T-helper 9 cell (primary cell): Measurements from ENCODE around the gene SLC25A4.

Experiments used
- DNase-seq: peaks from one replicate; pipeline ENCODE4 v3.0.0-alpha.2; 2020

The SLC25A4 gene

GRCh38 chr4:185122681-185123345 is 20.3 kb upstream of the SLC25A4 start:
- no peak for DNase-seq

DNA sequence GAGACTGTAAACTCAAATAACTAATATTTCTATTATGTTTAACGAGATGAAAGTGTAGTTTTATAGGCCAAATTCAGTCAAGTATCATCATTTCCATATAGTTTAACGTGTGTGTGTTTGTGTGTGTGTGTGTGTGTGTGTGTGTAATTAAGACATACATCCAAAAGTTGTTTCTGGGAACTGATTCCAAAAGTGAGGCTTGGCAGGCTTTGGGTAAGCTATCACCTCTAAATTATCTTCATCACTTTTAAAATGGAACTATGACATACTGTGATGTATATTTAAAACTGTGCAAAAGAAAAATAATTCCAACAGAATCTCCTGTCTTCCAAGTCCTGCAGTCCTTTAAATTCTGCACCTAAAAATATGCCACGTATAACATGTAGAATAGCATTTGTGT is 19.1 kb upstream of the SLC25A4 start:
- DNase-seq, result no peak

DNA sequence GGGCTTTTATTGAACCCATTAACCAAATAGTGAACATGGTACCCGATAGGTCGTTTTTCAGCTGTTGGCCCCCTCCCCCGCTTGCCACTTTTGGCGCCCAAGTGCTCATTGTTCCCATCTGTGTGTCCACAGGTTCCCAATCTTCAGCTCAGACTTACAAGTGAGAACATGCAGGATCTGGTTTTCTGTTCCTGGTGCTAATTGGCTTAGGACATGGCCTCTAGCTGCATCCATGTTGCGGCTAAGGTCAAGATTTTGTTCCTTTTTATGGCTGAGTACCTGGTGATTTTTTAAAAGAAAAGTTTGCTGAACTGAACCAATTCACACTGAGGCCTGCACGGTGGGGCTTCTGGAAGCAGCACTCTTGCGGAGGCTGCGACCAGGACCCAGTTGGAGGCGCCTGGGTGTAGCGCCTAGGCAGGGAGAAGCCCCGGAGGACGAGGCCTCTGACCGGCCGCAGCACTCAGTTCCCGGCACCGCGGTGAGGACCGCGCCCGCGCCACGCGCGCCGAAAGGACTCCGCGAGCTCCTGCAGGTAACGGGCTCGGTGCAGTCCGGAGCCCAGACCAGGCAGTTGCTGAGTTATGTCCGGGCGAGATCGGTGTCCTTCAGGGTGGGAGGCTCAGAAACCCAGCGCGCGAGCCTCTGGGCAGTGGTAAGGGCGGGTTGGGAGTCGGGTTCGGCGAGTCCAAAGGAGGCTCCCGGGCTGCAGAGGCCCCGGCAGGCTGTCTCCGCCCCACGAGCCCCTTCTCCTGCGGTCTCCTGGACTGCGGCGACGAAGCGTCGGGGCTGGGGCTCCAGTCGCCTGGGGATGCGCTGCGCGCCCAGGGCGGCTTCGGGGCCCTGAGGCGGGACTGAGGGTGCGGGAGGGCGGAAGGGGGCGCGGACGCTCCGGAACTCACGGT is 15.8 kb upstream of the SLC25A4 start:
- no peak for DNase-seq

- peak; percentile 9 for DNase-seq
Measured at GRCh38 chr4:185128272-185129119, 14.6 kb upstream of the SLC25A4 start.

DNA sequence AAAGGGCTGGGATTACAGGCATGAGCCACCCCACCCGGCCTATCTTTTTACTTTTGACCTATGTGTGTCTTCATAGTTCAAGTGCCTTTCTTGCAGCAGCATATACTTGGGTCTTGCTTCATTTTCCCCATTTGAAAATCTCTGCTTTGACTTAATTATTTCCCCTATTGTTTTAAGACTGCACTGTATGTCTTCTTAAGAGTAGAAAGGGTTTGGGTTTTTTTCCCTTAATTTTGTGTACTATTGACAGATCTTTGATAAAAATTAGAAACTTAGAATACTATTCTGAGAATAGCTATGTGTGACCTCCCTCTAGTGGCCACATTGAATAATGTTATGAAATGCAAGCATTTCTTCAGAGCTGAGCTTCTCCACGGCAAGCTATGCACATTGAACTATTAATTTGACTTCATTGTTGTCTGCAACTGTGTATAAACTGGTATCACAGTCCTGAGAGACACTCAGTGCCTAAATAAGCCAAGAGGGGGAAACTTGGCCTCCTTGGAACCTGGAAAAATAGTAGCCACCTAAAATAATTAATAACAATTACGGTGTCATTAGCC is 8.7 kb upstream of the SLC25A4 start:
- DNase-seq, result no peak

DNA sequence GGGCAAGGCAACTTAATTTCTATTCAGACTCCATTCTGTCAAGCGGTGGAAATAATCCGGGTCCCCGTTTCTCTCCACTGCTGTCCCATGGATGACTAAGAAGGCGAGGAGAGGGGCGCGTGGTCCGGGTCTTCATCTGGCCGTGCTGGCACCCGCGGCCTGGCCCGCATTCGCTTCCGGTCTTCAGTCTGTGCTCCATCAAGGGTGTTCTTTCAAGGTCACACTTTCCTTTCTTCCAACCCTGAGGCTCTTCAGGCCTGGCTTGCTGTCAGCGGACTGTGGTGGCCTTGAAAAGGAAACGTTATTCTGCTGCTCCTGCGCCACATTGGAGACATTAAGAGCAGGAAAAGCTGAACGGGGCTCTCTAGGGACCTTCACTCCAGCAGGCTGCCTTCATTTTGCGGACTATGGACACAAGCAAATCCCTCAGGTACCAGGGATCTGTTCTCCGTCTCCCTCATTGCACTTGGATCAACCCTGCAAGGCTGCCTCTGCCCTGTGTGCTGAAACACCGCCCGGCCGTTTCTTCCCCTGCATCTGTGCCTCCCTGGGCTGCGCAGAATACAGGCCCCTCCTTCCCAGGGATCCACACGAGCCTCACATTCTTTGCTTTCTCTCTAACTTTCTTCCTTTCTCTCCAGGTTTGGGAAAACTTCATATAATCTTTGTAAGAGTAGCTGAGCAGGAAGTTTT is 5.7 kb upstream of the SLC25A4 start:
- no peak for DNase-seq

- no peak for DNase-seq
Measured at GRCh38 chr4:185138161-185138560, 4.9 kb upstream of the SLC25A4 start.

- no peak for DNase-seq
Measured at GRCh38 chr4:185139736-185140135, 3.3 kb upstream of the SLC25A4 start.

GRCh38 chr4:185141777-185142176 is 1.3 kb upstream of the SLC25A4 start:
- DNase-seq, result no peak

- DNase-seq, result no peak
Measured at GRCh38 chr4:185142564-185142911, 528 bp upstream of the SLC25A4 start.

GRCh38 chr4:185143601-185143969 is 519 bp downstream of the SLC25A4 start:
- DNase-seq, result peak; percentile 12

- no peak for DNase-seq
Measured at GRCh38 chr4:185144601-185145240, 1.7 kb downstream of the SLC25A4 start.

DNA sequence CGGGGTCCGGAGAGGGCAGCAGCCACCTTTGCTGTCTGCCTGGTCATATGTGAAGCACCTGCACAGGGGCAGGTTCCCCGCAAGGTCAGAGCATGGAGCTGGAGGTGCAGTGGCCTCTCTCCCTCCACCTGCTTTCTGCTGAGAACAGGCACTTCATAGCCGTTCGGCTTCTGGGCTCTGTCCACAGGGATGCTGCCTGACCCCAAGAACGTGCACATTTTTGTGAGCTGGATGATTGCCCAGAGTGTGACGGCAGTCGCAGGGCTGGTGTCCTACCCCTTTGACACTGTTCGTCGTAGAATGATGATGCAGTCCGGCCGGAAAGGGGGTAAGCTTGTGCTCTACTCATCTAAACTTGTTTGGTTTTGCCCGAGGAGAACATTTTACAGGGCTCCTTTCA is 2.5 kb downstream of the SLC25A4 start:
- DNase-seq, result no peak

- no peak for DNase-seq
Measured at GRCh38 chr4:185149392-185149791, 6.3 kb downstream of the SLC25A4 start.

DNA sequence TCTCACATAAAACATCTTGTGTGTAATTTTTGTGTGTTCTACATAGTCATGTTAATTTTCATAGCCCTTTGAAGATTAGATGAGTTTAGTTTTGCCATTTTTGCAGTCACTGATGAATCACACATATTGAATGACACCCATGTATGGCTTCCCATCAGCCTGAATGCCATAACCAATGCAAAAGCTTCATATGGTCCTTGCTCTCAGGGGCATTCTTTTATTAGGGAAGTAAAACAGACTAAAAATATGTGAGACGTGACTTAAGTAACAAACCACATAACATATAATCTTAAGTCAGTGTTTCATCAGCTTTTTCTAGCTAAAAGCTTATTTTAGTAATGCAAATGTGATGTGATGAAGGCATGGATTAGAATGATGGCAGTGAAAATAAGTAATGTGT is 8.2 kb downstream of the SLC25A4 start:
- DNase-seq, result no peak

DNA sequence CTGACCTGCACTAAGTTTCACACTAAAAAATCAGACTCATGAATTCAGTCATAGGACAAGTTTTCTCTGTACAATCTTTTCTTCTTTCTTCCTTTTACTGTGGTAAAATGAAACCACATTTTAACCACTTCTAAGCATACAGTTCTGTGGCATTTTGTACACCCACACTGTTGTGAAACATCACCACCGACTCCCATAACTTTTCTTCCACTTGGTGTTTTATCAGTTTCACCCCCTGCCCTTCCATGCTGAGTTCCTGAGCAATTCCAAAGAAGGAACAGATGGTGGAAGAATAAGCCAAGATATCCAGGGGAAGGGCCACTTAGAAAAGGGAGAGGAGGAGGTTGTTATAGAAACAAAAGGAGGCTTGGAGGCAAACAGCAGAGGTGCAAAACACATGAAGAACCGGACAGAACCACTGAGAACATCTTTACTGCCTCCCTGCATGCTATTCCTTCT is 22.6 kb downstream of the SLC25A4 start:
- no peak for DNase-seq

DNA sequence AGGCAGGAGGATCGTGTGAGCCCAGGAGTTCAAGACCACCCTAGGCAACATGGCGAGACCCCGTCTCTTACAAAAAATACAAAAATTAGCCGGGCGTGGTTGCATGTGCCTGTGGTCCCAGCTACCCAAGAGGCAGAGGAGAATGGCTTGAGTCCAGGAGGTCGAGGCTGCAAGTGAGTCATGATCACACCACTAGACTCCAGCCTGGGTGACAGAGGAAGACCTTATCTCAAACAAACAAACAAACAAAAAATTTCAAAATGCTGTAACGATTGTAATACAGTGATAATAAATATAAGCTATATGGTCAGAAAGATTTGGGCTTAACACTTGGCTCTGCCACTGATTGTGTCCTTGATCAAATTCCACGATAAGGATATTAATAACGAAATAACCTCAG is 24.2 kb downstream of the SLC25A4 start:
- no peak for DNase-seq

DNA sequence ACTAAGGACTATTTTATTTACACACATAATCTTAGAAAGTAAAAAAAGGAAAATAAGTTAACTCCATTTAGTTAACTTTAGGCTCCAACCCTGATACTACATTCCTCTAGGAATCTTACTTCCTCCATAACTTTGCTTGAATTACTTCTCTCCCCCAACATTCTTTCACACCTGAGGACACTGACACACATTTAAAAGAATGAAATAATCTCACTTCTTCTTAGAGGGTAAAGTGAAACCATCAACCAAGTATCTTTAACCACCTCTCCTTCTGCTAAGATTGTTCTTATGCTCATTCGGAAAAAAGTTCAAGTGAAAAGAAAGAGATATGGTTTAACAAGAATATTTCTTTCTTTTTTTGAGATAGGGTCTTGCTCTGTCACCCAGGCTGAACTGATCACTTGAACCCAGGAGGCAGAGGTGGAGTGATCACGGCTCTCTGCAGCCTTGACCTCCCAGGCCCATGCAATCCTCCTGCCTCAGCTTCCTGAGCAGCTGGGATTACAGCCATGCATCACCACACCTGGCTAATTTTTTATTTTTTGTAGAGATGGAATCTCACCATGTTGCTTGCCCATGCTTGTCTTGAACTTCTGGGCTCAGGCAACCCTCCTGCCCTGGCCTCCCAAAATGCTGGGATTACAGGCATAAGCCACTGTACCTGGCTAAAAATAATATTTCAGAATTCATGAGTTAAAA is 28.5 kb downstream of the SLC25A4 start:
- DNase-seq, result no peak

DNA sequence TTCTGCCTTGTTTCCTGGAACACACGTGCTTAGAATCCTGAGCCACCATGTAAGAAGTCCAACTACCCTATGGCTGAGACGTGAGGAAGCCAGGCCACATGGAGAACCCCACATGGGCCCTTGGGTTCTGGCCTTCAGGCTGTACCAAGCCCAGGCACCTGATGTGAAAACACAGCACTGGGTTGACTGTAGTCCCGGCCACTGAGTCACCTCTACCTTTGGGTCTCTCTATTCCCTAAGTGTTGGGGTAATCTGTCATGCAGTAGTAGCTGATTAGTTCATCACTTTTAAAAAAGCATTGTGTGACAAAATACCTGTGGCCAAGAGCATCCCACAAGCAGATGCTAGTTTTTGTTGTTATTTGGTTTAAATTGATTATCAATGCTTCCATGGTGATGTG is 36.4 kb downstream of the SLC25A4 start:
- no peak for DNase-seq

GRCh38 chr4:185182239-185182638 is 39.2 kb downstream of the SLC25A4 start:
- no peak for DNase-seq

DNA sequence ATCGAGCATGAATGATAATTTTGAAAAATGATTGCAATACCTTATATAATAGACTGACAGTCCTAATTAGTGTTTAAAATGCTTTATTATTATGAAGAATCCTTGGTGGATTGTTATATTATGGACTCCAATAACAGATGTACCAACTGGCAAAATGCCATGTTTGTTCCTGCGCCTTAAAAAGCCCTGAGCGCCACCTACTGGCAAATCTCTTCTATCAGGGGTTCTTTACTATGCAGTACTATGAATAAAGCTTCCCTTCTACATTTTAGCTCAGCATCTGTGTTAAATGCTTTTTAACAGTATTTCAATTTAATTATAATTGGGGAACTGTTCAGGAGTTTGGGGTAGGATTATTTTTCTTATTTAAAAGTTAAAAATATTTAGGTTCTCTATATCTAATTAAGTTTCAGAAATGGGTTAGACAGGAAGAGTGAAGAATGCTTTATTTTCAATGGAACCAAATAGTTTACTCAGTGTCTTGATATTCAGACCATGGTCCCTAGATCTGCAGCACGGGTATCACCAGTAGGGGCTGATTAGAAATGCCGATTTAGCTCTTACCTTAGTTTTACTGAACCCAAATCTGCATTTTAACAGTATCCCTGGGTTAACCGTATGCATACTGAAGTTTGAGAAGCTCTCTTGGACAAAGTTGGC is 40.7 kb downstream of the SLC25A4 start:
- DNase-seq, result peak; percentile 70
